Osteoblast (primary cell): ENCODE results near the gene KIAA1755. TPM values are rescaled to one million over a fixed set of nuclear protein-coding genes. Genes with fewer than 3 reads are reported as not detected.
A peak's percentile ranks its signal among the peaks of the same experiment; 100 is the strongest.

Experiments used
- DNase-seq: peaks from one replicate; pipeline ENCODE4 v3.0.0; 2011; ENCODE audit warnings: low spot score, mixed read lengths; ENCODE audit not compliant: insufficient read length; ENCODE audit errors: missing footprints
- H2AFZ ChIP-seq: 2 replicates; pipeline ENCODE4 v1.6.0; 2011; ENCODE audit warnings: mild to moderate bottlenecking, low read length
- H3K27ac ChIP-seq: 2 replicates; pipeline ENCODE4 v1.5.1; 2011; ENCODE audit warnings: mild to moderate bottlenecking, low read depth, low read length, moderate library complexity
- H3K27me3 ChIP-seq: 2 replicates; pipeline ENCODE4 v1.6.0; 2012; ENCODE audit warnings: mild to moderate bottlenecking, control low read depth, inconsistent platforms, low read length, moderate library complexity; ENCODE audit not compliant: insufficient read depth
- H3K36me3 ChIP-seq: 2 replicates; pipeline ENCODE4 v1.5.1; 2011; ENCODE audit warnings: mild to moderate bottlenecking, low read length, control low read depth, moderate library complexity; ENCODE audit not compliant: insufficient read depth
- H3K4me1 ChIP-seq: 2 replicates; pipeline ENCODE4 v1.5.1; 2011; ENCODE audit warnings: mild to moderate bottlenecking, low read length, control low read depth, moderate library complexity; ENCODE audit not compliant: insufficient read depth
- H3K4me2 ChIP-seq: 2 replicates; pipeline ENCODE4 v1.6.0; 2011; ENCODE audit warnings: mild to moderate bottlenecking, low read length; ENCODE audit not compliant: insufficient read depth
- H3K4me3 ChIP-seq: fragments of 200-600 bp; sonication (generic); 3 replicates; pipeline ENCODE4 v1.5.1; 2012; ENCODE audit warnings: mild to moderate bottlenecking, low read length, inconsistent platforms; ENCODE audit not compliant: insufficient read depth
- H3K79me2 ChIP-seq: 2 replicates; pipeline ENCODE4 v1.6.0; 2012; ENCODE audit warnings: mild to moderate bottlenecking, low read length, control low read depth, inconsistent platforms; ENCODE audit not compliant: insufficient read depth
- H3K9me3 ChIP-seq: 2 replicates; pipeline ENCODE4 v1.5.1; 2011; ENCODE audit warnings: low read depth, low read length, control low read depth
- H4K20me1 ChIP-seq: 2 replicates; pipeline ENCODE4 v1.6.0; 2012; ENCODE audit warnings: mild to moderate bottlenecking, low read length, control low read depth; ENCODE audit not compliant: insufficient read depth
- CTCF ChIP-seq: IDR thresholded peaks from 2 replicates; pipeline ENCODE4 v1.5.1; 2011; ENCODE audit warnings: mild to moderate bottlenecking, low read depth, low read length, moderate library complexity; ENCODE audit errors: extremely low read depth
- total RNA-seq: library from RNA; depleted of rRNA; stranded (reverse); fragments of >200 nt; gene quantifications from 2 replicates; pipeline ENCODE4 v1.2.3, GENCODE V29; 2012

Gene KIAA1755
- total RNA-seq, 1 donor, result 2.5 TPM

GRCh38 chr20:38272398-38272797 is 11.9 kb upstream of the KIAA1755 start:
- no peaks in the 10 kb centered on the region for H3K79me2 ChIP-seq
- no peaks in the 10 kb centered on the region for H3K27me3 ChIP-seq
- peak overlapping the region; percentile 25 for H3K4me2 ChIP-seq
- H3K4me1 ChIP-seq, result peaks cover 45% of the 10 kb centered on the region
- H3K36me3 ChIP-seq, result no peaks in the 10 kb centered on the region
- H2AFZ ChIP-seq, result no peak overlapping the region
- H3K27ac ChIP-seq, result peak overlapping the region; percentile 75
- peaks cover 4% of the 10 kb centered on the region for H3K9me3 ChIP-seq
- H3K4me3 ChIP-seq, result peak overlapping the region; percentile 16
- no peaks in the 10 kb centered on the region for H4K20me1 ChIP-seq
- TF ChIP-seq CTCF, result no peak
- DNase-seq, result peak; percentile 75

GRCh38 chr20:38271608-38272120 is 11.1 kb upstream of the KIAA1755 start:
- peaks cover 4% of the 10 kb centered on the region for H3K9me3 ChIP-seq
- DNase-seq, result peak; percentile 46
- no peaks in the 10 kb centered on the region for H3K36me3 ChIP-seq
- peaks cover 45% of the 10 kb centered on the region for H3K4me1 ChIP-seq
- H3K4me3 ChIP-seq, result no peak overlapping the region
- no peaks in the 10 kb centered on the region for H3K79me2 ChIP-seq
- H3K27ac ChIP-seq, result peak overlapping the region; percentile 75
- no peaks in the 10 kb centered on the region for H4K20me1 ChIP-seq
- H2AFZ ChIP-seq, result no peak overlapping the region
- no peak for TF ChIP-seq CTCF
- peak overlapping the region; percentile 2 for H3K4me2 ChIP-seq
- no peaks in the 10 kb centered on the region for H3K27me3 ChIP-seq

- H4K20me1 ChIP-seq, result no peaks in the 10 kb centered on the region
- no peaks in the 10 kb centered on the region for H3K36me3 ChIP-seq
- DNase-seq, result peak; percentile 97
- peak overlapping the region; percentile 41 for H3K27ac ChIP-seq
- H3K4me1 ChIP-seq, result peaks cover 45% of the 10 kb centered on the region
- peak overlapping the region; percentile 49 for H3K4me2 ChIP-seq
- no peaks in the 10 kb centered on the region for H3K79me2 ChIP-seq
- no peak for TF ChIP-seq CTCF
- H2AFZ ChIP-seq, result no peak overlapping the region
- H3K9me3 ChIP-seq, result peaks cover 4% of the 10 kb centered on the region
- no peak overlapping the region for H3K4me3 ChIP-seq
- H3K27me3 ChIP-seq, result no peaks in the 10 kb centered on the region
These were observed 10.5 kb upstream of the KIAA1755 start for GRCh38 chr20:38270869-38271605.

GRCh38 chr20:38269715-38270114 is 9.2 kb upstream of the KIAA1755 start:
- Histone ChIP-seq H3K9me3 (peaks cover 4% of the 10 kb centered on the region), H3K27ac (no peak overlapping the region), H4K20me1 (no peaks in the 10 kb centered on the region), H3K79me2 (no peaks in the 10 kb centered on the region), H3K36me3 (no peaks in the 10 kb centered on the region), H3K4me1 (peaks cover 34% of the 10 kb centered on the region), H2AFZ (no peak overlapping the region), H3K27me3 (no peaks in the 10 kb centered on the region), H3K4me3 (no peak overlapping the region), H3K4me2 (no peak overlapping the region)
- no peak for DNase-seq
- TF ChIP-seq CTCF, result no peak
